Cardiac septum (tissue), 1 donor: ENCODE results near the gene CFAP410. TPM values are rescaled to one million over a fixed set of nuclear protein-coding genes. Genes with fewer than 3 reads are reported as not detected.
A peak's percentile ranks its signal among the peaks of the same experiment; 100 is the strongest.
"Not testable (repeated sequence)": the region's sequence is repeated elsewhere in the genome, so short reads cannot be mapped to it uniquely, and the experiment has no call there.

Experiments
- DNase-seq: peaks from one replicate; pipeline ENCODE4 v3.0.0-alpha.2; 2020; ENCODE audit warnings: low spot score
- intact Hi-C: fragments of 100-400 bp; cut with DNase I; formaldehyde crosslinking; loops from one replicate; pipeline ENCODE4 v1.14.0; 2022
- total RNA-seq: library from RNA; stranded (reverse); fragmentation: NEBNext Ultra II Directional; extraction: Animal tissue kit (Norgen Biotek cat#: 25700); gene quantifications from one replicate; pipeline ENCODE4 v1.2.1, GENCODE V29; 2021
- donor health status: DM: no; HTN: no; CAD: no.

CFAP410 gene
- total RNA-seq, 1 donor from 2014 or later = 15.8 TPM

DNA sequence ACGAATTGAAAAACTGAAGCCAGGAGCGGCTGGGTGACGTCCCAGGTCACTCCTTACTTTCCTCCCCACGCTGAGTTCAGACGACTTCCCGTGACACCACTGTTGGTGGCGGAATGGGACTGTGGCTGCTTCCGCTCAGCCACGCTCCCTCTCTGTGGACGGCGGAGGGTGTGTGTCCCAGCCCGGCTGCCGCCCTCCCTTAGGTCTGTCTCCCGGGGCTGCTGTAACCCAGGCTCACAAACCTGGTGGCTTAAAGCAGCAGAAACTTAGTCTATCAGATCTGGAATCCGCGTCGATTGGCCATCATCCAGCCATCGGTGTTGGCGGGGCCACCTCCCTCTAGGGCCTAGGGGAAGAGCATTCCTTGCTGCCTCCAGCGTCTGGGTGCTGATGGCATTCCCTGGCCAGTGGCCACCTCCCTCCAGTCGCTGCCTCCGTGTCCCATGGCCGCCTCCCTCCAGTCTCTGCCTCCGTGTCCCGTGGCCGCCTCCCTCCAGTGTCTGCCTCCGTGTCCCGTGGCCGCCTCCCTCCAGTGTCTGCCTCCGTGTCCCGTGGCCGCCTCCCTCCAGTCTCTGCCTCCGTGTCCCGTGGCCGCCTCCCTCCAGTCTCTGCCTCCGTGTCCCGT lies 31.7 kb upstream of the CFAP410 start:
- intact Hi-C loops = no loop called here
- no peak for DNase-seq

DNA sequence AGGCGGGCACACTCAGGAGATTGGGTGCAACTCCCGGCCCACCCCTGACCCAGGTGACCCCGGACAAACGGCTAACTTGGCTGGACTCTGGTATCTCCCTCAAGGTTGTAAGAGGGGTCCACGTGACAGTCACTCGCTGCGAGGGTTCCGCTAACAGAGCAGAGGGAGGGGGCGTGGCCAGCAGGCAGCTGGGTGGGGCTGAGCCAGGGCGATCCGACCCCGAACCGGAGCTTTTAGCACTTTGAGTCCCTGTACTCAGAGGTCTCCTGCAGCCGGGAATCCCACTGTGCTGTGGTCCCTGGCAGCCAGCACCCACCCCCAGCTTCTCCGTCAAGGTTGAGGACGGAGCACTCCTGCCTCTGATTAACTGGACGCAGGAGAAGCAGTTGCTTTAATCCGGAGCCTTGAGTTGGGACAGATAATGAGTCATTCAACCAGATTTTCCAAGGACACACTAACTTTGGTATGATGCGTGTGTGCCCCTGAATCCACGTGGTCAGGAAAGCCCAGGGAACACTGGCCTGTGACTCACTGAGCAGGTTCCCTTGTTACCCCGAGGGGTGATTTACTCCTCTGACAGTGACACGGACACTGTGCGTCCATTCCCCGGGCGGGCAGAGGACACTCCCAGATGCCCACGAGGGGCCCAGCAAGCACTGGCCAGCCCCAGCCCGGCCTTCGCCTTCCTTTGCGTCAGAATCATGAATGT lies 31.0 kb upstream of the CFAP410 start:
- intact Hi-C loops = no loop called here
- DNase-seq = no peak

DNA sequence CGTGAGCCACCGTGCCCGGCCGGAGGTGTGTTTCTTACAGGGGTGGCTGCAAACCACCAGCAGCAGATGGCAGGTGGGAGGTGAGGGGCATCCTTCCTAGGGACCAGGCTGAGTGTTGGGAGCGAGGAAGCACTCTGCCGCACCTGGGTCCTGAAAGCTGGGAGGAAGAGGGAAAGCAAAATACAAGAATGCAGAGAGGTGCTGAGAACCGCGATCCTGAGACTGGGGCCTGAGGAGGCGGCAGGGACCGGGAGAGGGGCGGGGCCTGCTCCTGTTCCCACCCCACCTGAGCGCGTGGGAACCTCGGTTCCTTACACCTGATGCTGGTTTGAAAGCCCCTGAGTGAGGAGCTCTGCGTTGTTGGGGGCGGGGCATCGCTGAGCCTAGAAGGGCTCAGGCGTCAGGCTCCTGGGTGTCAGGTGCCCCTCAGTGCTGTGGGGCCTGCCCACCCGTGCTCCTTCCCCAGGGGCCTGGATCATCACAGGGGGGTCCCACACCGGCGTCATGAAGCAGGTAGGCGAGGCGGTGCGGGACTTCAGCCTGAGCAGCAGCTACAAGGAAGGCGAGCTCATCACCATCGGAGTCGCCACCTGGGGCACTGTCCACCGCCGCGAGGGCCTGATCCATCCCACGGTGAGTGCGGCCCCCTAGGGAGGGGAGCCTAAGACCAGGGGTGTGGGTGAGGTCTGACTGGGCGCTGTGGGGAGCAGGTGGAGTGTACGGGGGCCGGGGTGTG lies 29.7 kb upstream of the CFAP410 start:
- DNase-seq = peak; percentile 70
- intact Hi-C loops = no loop called here

DNA sequence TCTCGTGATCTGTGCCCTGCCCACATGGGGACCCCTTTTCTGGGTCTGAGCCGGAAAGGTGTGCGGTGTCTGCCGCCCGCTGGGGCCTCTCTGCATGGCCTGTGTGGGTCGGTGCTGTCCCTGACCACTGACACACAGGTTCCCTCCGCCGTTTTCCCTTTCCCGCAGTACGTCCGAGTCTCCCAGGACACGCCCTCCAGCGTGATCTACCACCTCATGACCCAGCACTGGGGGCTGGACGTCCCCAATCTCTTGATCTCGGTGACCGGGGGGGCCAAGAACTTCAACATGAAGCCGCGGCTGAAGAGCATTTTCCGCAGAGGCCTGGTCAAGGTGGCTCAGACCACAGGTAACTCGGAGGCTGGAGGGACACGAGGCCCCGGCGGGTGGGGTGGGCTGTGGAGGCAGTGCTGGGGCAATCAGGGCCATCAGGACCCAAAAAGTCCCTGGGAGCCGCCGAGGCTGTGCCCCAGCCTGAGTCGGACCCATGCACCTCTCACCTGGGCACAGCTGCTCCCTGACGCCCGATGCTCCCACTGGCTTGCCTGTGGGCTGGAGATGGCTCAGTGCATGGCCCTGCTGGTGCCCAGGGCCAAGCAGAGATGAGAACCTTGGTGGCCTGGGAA lies 27.5 kb upstream of the CFAP410 start:
- intact Hi-C loops = no loop called here
- DNase-seq = no peak

DNA sequence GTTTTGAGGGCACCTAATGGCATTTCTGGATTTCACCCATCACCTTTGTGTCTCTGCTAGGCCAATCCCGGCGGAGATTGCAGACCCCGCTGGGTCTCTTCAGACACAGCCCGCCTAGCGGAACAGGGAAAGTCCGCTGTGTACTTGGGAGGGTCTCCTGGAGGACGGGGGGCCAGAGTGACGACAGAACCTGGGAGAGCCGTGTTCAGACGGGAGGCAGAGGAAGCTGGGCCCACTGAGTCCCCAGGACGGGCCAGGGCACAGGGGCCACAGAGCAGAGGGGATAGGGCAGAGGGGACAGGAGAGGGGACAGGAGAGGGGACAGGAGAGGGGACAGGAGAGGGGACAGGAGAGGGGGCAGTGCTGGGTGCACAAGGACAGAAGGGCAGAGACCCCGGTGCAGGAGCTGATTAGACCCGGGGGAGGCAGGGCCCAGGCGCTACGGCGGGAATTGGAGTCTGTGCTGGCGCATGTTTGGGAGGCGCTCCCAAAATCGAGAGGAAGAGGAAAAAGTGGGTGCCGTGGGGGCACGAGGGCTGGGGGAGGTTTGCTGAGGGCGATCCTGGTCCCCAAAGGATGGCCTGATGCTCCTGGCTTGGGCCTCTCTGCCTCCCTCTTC lies 26.9 kb upstream of the CFAP410 start:
- DNase-seq = no peak
- intact Hi-C loops = no loop called here

DNA sequence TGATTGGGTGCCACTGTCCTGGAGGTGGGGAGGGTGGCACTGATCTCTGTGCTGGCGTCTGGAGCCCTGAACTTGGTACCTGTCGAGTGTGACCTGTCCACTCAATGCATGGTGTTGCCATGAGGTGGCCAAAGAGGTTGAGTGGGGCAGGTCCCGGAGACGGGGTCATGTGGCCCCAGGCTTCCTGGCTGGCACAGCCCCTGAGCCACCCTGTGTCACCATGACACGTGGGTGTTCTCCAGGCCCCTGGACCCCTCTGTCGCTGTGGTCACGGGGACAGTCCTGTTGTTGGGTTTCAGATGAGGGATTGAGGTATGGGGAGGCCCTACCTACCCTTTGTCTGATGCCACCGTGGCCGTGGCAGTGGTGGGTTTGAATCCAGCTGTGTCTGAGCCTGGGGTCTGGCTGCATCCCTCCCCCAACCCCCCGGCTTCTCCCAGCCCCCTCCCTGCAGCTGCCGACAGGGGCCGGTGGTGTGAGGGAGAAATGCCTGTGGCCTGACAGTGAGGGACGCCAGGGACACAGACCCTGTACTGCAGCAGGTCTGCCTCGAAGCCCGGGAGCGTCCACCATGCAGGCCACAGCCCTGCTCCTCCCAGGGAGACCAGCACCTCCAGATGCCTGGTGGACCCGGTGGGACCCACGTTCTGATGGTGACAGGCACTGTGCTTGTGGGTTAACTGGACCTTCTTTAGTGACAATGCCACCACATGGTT lies 26.2 kb upstream of the CFAP410 start:
- no peak for DNase-seq

DNA sequence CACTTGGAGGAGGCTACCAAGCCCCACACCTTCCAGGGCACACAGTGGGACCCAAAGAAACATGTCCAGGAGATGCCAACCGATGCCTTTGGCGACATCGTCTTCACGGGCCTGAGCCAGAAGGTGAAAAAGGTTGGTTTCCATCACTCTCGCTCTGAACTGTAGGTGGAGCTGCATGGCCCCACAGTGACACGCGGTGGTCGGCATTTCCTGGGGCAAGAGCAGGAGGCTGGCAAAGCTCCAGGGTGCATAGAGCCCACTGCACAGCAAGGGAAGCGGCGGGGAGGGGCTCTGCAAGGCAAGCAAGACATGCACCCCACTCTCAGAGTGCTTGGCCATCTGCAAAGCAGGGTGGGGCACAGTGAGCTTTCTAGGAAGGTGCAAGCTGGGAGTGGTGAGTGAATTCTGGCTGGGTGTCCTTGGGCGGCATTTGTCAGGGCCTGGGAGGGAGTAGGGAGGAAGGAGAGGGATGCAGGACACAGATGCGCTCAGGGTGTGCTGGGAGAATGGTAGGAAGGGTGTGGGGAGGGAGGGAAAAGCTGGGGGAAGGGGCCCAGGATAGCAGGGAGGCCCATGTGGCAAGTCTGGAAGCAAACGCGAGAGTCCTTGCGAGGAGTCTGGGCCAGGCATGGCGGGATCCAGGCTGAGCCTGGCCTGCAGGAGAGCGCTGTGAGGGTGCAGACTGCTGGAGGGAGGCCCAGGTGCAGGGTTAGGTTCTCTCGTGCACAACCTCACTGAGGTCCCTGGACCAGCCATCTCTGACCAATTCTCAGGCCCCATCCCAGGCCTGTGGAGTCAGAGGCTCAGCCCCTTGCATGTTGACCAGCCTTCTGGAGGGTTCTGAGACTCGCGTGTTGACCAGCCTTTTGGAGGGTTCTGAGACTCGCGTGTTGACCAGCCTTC lies 25.2 kb upstream of the CFAP410 start:
- intact Hi-C loops = no loop called here
- DNase-seq = no peak

More for the DNA sequence above, 26.2 kb upstream of the CFAP410 start:
- intact Hi-C loops = no loop called here

DNA sequence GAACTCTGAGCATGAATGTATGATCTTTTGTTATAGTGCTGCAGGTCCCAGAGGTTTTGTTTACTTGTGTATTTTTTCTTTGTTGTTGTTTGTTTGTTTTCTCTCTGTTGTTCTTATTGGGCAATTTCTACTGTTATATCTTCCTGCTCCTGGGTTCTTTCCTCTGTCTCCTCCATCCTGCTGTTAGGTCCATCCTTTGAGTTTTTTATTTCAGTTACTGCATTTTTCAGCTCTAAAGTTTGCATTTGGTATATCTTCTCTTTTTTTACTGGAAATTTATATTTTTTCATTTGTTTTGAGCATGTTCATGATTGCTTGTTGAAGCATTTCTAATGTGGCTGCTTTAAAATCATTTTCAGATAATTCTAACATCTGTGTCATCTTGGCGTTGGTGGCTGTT lies 24.1 kb upstream of the CFAP410 start:
- intact Hi-C loops = no loop called here
- no peak for DNase-seq

DNA sequence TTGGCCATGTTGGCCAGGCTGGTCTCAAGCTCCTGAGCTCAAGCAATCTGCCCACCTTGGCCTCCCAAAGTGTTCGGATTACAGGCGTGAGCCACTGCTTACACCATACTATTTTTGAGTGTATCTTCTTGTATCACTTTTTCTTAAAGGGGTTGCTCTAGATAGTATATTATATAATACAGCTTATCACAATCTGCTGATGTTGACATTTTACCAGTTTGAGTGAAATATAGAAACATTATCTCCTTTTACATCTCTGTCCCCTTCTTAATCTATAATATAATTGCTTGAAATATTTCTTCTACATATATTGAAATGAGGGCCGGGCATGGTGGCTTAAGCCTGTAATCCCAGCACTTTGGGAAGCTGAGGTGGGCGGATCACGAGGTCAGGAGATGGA lies 22.7 kb upstream of the CFAP410 start:
- intact Hi-C loops, DNase-seq: not testable (repeated sequence)

DNA sequence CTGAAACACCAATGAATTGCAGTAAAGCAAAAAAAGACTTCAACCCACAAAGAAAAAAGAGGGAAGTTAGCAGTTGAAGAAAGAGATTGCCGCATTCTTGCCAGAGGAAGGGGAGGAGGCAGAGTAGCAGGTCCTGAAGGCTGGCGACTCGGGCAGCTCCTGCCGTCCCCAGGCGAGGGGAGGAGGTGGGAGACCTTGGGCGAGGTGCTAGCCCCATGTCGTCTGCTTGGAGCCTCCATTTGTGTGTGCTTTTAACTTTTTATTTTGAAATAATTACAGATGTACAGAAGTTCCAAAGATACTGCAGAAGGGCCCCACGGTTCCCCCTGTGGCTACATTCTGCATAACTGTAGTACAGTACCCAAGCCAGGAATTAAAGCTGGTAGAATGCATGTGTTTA lies 21.0 kb upstream of the CFAP410 start:
- DNase-seq = no peak
- intact Hi-C loops = no loop called here

DNA sequence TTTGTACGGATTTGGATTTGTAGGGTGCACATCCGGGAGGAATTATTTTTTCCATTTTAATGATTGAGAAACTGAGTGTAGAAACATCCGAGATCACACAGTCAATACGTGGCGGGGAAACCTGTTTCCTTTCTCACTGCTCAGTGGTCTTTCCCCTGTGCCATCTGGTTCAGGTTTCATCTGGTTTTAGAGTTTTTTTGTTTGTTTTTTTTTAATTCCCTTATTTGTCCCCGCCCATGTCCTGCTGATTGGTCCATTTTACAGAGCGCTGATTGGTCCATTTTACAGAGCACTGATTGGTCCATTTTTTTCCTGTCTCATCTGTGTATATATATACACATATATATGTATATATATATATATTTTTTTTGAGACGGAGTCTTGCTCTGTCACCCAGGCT lies 20.2 kb upstream of the CFAP410 start:
- DNase-seq = no peak
- intact Hi-C loops = no loop called here

DNA sequence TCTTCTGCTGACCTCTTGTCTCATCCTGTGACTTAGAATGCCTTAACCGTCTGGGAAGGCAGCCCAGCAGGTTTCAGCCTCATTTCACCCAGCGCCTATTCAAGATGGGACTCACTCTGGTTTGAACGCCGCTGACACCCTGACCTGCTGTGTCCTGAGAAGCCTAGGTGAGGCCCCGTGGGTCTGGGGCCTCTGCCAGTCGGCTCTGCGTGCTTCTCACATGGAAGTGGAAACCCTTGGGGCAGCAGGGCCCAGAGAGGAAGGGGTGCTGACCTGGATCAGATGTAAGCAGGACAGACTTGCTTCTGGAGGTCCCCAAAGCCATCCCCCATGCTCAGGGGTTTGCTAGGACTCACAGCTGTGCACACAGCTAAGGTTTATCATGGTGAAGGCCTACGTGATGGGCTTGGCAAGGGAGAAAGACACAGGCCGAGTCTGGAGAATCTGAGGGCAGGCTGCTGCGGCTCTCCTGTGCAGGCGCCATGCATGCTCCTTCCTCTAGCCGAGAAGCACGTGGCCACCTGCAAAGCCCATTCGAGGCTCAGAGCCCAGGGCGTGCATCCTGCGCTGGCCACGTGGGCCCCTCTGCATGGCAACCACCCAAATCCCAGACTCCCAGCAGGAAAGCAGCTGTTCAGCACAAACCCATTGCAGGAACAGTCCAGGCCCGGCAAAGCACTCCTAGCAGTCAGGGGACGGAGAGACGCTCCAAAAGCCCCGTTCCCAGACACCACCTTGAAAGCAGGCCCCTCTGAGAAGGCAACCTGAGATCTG lies 18.1 kb upstream of the CFAP410 start:
- no peak for DNase-seq
- intact Hi-C loops = no loop called here

DNA sequence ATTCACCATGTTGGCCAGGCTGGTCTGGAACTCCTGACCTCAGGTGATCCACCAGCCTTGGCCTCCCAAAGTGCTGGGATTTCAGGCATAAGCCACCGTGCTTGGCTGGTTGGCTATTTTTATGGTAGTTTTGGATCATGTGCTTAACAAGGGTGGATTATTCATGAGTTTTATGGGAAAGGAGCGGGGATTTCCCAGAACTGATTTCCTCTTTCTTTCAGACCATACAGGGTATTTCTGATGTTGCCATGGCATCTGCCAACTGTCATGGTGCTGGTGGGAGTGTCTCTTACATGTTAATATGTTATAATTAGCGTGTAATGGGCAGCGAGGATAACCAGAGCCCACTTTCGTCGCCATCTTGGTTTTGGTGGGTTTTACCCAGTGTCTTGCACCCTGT lies 17.4 kb upstream of the CFAP410 start:
- intact Hi-C loops = no loop called here
- DNase-seq = no peak

DNA sequence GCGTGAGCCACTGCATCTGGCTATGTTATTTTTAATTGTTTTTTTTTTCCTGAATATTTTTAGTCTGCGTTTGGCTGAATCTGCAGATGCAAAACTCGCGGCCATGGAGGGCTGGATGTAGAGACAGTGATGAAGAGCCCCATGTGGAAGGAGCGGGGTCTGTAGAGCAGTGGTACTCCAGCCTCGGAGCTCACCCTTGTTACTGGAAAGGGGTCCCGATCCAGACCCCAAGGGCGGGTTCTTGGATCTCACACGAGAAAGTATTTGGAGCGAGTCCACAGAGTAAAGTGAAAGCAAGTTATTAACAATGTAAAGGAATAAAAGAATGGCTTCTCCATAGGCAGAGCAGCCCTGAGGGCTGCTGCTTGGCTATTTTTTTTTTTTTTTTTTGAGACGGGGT lies 17.0 kb upstream of the CFAP410 start:
- intact Hi-C loops = no loop called here
- DNase-seq = no peak

DNA sequence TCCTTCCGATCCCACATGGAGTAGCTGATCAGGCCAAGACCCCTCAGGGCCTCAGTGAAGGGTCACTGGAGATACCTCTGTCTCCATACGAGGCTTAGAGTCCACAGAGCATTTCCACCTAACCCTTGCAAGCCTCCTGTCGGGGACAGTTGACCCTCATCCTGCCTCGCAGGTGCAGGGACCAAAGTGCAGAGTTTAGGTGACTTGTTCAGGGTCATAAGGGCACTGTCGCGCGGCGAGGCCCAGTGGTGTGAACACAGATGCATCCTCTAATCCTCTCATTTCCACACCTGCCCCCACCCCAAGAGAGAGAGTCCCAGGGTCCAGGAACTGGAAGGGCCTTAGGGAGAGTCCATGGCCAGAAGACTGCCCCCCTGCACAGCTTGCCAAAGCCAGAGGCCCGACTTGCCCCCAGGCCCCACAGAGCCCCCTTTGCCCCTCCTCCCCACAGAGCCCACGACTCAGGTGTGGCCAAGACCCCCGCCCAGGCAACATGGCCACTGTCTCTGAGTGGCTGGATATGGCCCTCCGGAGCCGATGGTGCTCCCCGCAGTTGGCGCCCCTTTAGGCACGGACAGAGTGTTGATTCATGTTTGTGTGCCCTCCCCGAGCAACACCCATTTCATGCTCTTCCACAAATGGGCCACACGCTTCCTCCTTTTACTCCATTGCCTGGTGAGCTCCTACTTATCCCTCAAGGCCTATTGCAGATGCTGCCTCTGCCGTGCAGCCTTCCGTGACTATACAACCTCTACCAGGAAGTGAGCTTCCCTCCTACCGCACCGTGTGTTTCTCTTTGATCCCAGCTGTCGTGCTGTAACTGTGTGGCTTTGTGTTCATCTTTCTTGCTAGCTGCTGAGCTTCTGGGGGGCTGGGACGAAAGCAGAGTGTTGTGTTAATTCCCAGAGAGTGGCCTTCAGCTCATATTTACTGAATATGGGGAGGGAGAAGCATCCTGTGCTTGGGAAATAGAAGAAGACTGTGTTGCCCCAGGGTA lies 15.9 kb upstream of the CFAP410 start:
- intact Hi-C loops = no loop called here
- DNase-seq = no peak

DNA sequence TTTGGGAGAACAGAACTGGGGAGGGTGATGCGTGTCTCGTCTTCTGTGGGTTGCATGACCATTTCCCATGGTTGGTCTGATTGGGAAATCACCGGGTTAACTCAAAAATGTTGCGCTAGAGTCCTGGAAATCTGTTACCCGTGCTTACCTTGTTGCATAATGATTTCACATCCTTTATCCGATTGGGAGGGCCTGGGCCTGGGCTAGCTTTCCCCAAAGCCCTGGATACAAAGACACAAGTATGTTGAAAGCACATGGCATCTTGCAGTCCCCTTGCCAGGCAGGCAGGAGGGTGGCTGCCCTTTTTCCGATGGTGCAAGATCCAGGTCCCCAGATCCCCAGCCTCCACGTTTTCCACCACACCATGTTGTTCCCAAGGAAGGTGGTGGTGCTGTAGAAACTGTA lies 14.8 kb upstream of the CFAP410 start:
- no peak for DNase-seq
- intact Hi-C loops = no loop called here
